Fibroblast of mammary gland (primary cell): ENCODE data around the gene SNX9.
"Not testable (repeated sequence)": the region's sequence is repeated elsewhere in the genome, so short reads cannot be mapped to it uniquely, and the experiment has no call there.

Experiments used
- DNase-seq: peaks from one replicate; pipeline ENCODE4 v3.0.0-alpha.2; 2010; ENCODE audit warnings: low read depth
- H3K4me3 ChIP-seq: 2 replicates; pipeline ENCODE4 v1.5.1; 2011; ENCODE audit warnings: low read depth, mild to moderate bottlenecking, low read length, moderate library complexity; ENCODE audit not compliant: control insufficient read depth
- CTCF ChIP-seq: conservative IDR thresholded peaks from 2 replicates; pipeline ENCODE4 v1.5.1; 2011; ENCODE audit warnings: low read depth, low read length, inconsistent platforms; ENCODE audit not compliant: control insufficient read depth, insufficient read depth

SNX9 gene

GRCh38 chr6:157849288-157850017 is 26.4 kb downstream of the SNX9 start:
- no peak for TF ChIP-seq CTCF
- H3K4me3 ChIP-seq = no peak overlapping the region
- DNase-seq = no peak

- TF ChIP-seq CTCF = no peak
- no peak overlapping the region for H3K4me3 ChIP-seq
- DNase-seq = no peak
These were observed 27.0 kb downstream of the SNX9 start for GRCh38 chr6:157850030-157850429.

GRCh38 chr6:157853018-157853805 is 30.2 kb downstream of the SNX9 start:
- no peak for DNase-seq
- no peak overlapping the region for H3K4me3 ChIP-seq
- no peak for TF ChIP-seq CTCF

- DNase-seq = no peak
- H3K4me3 ChIP-seq = no peak overlapping the region
- TF ChIP-seq CTCF = no peak
These were observed 31.0 kb downstream of the SNX9 start for GRCh38 chr6:157853902-157854502.

GRCh38 chr6:157855325-157855724 is 32.3 kb downstream of the SNX9 start:
- no peak for DNase-seq
- TF ChIP-seq CTCF = no peak
- no peak overlapping the region for H3K4me3 ChIP-seq

- H3K4me3 ChIP-seq, DNase-seq: not testable (repeated sequence)
These were observed 32.8 kb downstream of the SNX9 start for GRCh38 chr6:157855804-157856203.

GRCh38 chr6:157858664-157859063 is 35.6 kb downstream of the SNX9 start:
- DNase-seq, H3K4me3 ChIP-seq: not testable (repeated sequence)
